Sigmoid colon (tissue), 4 donors: ENCODE data around the gene CD93.

ENCODE experiments used
- CTCF ChIP-seq, 4 experiments: fragments of 450-650 bp in 3 of 4; fragments of 200-600 bp in 1 of 4; IDR thresholded peaks; one replicate each; pipeline ENCODE4 v1.5.1; 2016 to 2019; ENCODE audit warnings: antibody characterized with exemption in 4 of 4, mild to moderate bottlenecking in 3 of 4, moderate library complexity in 2 of 4
- EP300 ChIP-seq, 4 donors: sonication (generic); formaldehyde crosslinking; IDR thresholded peaks; one replicate each; pipeline ENCODE4 v1.6.1; 2017; ENCODE audit warnings: antibody characterized with exemption in 4 of 4
- POLR2A ChIP-seq, 2 donors: fragments of 450-650 bp; IDR thresholded peaks; one replicate each; pipeline ENCODE4 v1.6.1; 2016; ENCODE audit warnings: antibody characterized with exemption in 2 of 2, mild to moderate bottlenecking in 2 of 2, moderate library complexity in 2 of 2

DNA sequence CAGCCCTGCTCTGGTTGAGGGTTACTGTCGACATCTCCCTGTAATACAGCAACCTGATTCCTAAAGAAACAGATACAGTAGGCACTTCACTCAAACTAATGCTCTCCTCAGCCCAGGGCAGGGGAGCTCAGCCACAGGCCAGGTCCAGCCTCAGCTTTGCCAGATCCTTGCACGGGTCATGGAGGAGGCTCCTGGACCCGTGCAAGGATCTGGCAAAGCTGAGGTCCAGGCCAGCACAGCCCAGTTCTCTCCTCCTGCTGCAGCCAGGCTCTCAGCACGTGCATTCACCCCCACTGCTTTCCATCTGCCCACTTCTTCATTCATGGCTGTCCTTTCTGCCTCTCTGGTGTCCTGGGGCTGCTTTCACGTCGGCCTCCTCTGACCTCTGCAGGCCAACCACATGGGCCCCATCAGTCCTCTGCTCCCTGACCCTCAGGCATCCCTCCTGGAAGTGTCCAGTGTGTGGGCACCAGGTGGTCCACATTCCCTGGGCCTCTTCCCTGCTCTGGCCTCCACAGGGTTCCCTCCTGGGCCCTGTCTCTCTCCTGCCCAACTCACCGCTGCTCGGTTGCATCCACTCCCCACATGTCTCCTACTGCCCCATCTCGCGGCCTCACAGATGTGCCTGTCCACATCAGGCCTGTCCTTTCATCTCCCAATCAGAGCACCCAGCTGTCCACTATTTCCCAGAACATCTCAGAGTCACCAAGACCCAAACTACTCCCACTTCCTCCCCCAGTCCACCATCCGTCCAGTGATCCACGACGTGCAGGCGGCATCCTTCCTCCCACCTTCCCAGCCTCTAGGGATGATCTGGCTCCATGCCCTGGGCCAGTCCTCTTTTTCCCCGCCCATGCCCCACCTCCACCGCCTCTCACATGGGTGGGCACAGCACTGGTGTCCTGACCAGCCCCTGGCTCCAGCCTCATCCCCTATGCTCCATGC is 11.8 kb upstream of the CD93 start:
- TF ChIP-seq EP300 (IDR thresholded peaks at IDR 0.05) (no peak), CTCF (IDR thresholded peaks at IDR 0.05) (no peak), POLR2A (IDR thresholded peaks at IDR 0.05) (no peak)
